C4-2B (cell line): ENCODE measurements around the gene KRI1.

ENCODE experiments used
- CTCF ChIP-seq: fragments of 450-650 bp; conservative IDR thresholded peaks from 2 replicates; pipeline ENCODE4 v1.5.1; 2017; ENCODE audit warnings: mild to moderate bottlenecking
- ZFX ChIP-seq: fragments of 450-650 bp; IDR thresholded peaks from 2 replicates; pipeline ENCODE4 v1.6.1; 2017

GRCh38 chr19:10566658-10567410 lies 1.0 kb upstream of the KRI1 start:
- TF ChIP-seq CTCF (no peak), ZFX (no peak)
